Muscle layer of duodenum (tissue), 2 donors: Measurements from ENCODE around the gene TP73.

Experiments
- H3K27ac ChIP-seq: one replicate; pipeline ENCODE4 v1.7.0; 2013; ENCODE audit warnings: mild to moderate bottlenecking, low read length
- H3K27me3 ChIP-seq: one replicate; pipeline ENCODE4 v1.7.0; 2013; ENCODE audit warnings: low read depth, mild to moderate bottlenecking, control low read depth, low read length
- H3K36me3 ChIP-seq, 2 donors: one replicate each; pipeline ENCODE4 v1.7.0; 2013; ENCODE audit warnings: low read length in 2 of 2, control low read depth in 1 of 2, mild to moderate bottlenecking in 1 of 2; ENCODE audit not compliant: insufficient read depth in 2 of 2, control insufficient read depth in 1 of 2
- H3K4me1 ChIP-seq, 2 donors: one replicate each; pipeline ENCODE4 v1.7.0; 2013; ENCODE audit warnings: low read length in 2 of 2, mild to moderate bottlenecking in 2 of 2, control low read depth in 1 of 2, moderate library complexity in 1 of 2; ENCODE audit not compliant: insufficient read depth in 2 of 2, control insufficient read depth in 1 of 2
- H3K4me3 ChIP-seq, 2 donors: one replicate each; pipeline ENCODE4 v1.7.0; 2013; ENCODE audit warnings: low read length in 2 of 2, low read depth in 1 of 2, mild to moderate bottlenecking in 1 of 2
- H3K9me3 ChIP-seq, 2 donors: one replicate each; pipeline ENCODE4 v1.7.0; 2013; ENCODE audit warnings: low read length in 2 of 2, control low read depth in 1 of 2, mild to moderate bottlenecking in 1 of 2; ENCODE audit not compliant: control insufficient read depth in 1 of 2
- donor health status: healthy.

Gene TP73

DNA sequence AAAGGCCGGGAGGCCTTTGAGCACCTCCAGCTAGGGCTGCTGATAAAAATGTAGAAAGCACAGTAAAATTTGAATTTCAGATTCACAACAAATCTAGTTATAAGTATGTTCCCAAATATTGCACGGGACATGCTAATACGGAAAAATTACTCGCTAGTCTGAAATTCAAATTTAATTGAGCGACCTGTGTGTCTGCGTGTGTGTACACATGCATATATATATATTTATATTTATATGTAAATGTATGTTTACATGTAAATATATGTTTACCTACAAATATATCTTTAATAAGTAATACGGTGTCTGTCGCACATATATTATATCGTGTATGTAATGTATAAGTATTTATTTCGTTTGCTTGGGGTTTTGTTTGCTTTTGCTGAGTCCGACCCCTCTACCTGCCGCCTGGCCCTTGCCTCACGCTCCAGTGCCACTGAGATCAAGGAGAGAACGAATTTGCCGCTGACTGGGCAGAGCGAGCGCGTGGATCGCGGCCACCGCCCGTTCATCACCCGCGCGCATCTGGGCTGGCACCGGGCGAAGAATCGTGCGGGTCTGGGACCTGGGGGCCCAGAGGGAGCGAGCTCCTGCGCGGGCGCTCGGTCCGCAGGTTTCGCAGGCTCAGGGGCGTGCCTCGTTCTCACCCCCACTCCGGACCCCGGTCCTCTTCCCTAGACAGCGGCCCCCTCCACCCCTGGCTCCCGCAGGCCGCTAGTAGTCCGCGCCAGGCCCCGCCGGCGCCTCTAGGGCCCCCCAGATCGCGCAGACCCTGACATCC is 1.9 kb upstream of the TP73 start:
- Histone ChIP-seq H3K27ac (no peak overlapping the region), H3K9me3 (no peaks in the 10 kb centered on the region), H3K4me1 (peaks cover 10 to 45% of the 10 kb centered on the region in 2 donors), H3K27me3 (peaks cover 24% of the 10 kb centered on the region), H3K4me3 (peak overlapping the region; percentile 67 to 98), H3K36me3 (peaks cover 5 to 16% of the 10 kb centered on the region in 2 donors)

- H3K9me3 ChIP-seq, result no peaks in the 10 kb centered on the region
- peak overlapping the region in 1 of 2 donors; percentile 55 for H3K4me3 ChIP-seq
- peaks cover under 1 to 8% of the 10 kb centered on the region in 2 donors for H3K36me3 ChIP-seq
- H3K4me1 ChIP-seq, result peaks cover 10 to 45% of the 10 kb centered on the region in 2 donors
- no peak overlapping the region for H3K27ac ChIP-seq
- peaks cover 24% of the 10 kb centered on the region for H3K27me3 ChIP-seq
These were observed 1.0 kb upstream of the TP73 start for GRCh38 chr1:3651026-3651929.

GRCh38 chr1:3652548-3653285 is 401 bp downstream of the TP73 start:
- H3K27ac ChIP-seq, result no peak overlapping the region

DNA sequence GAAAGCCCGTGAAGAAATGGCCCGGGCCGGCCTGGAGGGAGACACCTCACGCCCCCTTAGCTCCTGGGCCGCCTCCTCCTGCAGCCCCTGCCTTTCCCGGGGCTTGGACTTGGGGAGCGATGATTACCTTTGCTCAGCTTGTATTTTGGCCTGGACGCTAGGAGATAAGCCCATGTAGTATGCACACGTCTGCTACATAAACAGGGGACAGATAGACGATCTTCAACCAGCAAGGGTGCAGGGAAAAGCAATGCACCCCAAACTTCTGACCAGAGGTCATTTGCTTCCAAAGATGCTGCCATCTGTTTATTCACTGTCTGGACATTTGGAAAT is 936 bp downstream of the TP73 start:
- H3K4me3 ChIP-seq, result no peak overlapping the region
- no peaks in the 10 kb centered on the region for H3K9me3 ChIP-seq
- no peak overlapping the region for H3K27ac ChIP-seq
- H3K36me3 ChIP-seq, result no peaks in the 10 kb centered on the region
- H3K4me1 ChIP-seq, result peaks cover 10 to 45% of the 10 kb centered on the region in 2 donors
- H3K27me3 ChIP-seq, result peaks cover 24% of the 10 kb centered on the region

More at GRCh38 chr1:3652548-3653285, 401 bp downstream of the TP73 start:
- no peaks in the 10 kb centered on the region for H3K36me3 ChIP-seq
- H3K4me1 ChIP-seq, result peaks cover 10 to 45% of the 10 kb centered on the region in 2 donors
- H3K4me3 ChIP-seq, result peak overlapping the region in 1 of 2 donors; percentile 55
- peaks cover 24% of the 10 kb centered on the region for H3K27me3 ChIP-seq
- H3K9me3 ChIP-seq, result no peaks in the 10 kb centered on the region

- no peak overlapping the region for H3K27ac ChIP-seq
- no peaks in the 10 kb centered on the region for H3K36me3 ChIP-seq
- H3K9me3 ChIP-seq, result no peaks in the 10 kb centered on the region
- no peak overlapping the region for H3K4me3 ChIP-seq
- peaks cover 24% of the 10 kb centered on the region for H3K27me3 ChIP-seq
- H3K4me1 ChIP-seq, result peaks cover 0 to 31% of the 10 kb centered on the region in 2 donors
These were observed 2.4 kb downstream of the TP73 start for GRCh38 chr1:3654549-3655281.

GRCh38 chr1:3656450-3657095 is 4.3 kb downstream of the TP73 start:
- no peaks in the 10 kb centered on the region for H3K36me3 ChIP-seq
- peaks cover 0 to 15% of the 10 kb centered on the region in 2 donors for H3K4me1 ChIP-seq
- peaks cover 11% of the 10 kb centered on the region for H3K27me3 ChIP-seq
- no peak overlapping the region for H3K4me3 ChIP-seq
- H3K9me3 ChIP-seq, result no peaks in the 10 kb centered on the region
- no peak overlapping the region for H3K27ac ChIP-seq

GRCh38 chr1:3657096-3657475 is 4.8 kb downstream of the TP73 start:
- Histone ChIP-seq H3K36me3 (no peaks in the 10 kb centered on the region), H3K4me3 (no peak overlapping the region), H3K27ac (no peak overlapping the region), H3K4me1 (peaks cover 0 to 10% of the 10 kb centered on the region in 2 donors), H3K27me3 (peaks cover 11% of the 10 kb centered on the region), H3K9me3 (no peaks in the 10 kb centered on the region)

- peaks cover 11% of the 10 kb centered on the region for H3K27me3 ChIP-seq
- H3K9me3 ChIP-seq, result no peaks in the 10 kb centered on the region
- no peak overlapping the region for H3K27ac ChIP-seq
- H3K4me1 ChIP-seq, result peaks cover 0 to 4% of the 10 kb centered on the region in 2 donors
- no peaks in the 10 kb centered on the region for H3K36me3 ChIP-seq
- no peak overlapping the region for H3K4me3 ChIP-seq
These were observed 5.4 kb downstream of the TP73 start for GRCh38 chr1:3657578-3658230.

DNA sequence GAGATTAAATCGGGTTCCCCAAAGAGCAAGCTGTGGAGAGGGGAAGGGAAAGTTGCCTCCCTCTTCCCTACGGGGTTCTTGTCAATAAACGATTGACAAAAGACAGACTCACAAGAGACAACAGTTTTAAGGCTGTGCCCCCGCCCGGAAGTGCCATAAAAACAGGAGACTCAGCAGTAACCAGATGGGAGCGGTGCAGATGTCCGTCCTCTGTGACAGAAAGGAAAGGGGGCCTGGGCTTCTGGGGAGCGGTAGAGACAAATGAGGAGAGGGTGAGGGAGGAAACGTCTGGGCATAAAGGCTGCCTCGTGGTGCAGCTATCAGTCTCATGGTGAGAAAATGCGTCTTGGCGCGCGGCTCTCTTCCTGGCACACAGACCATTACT is 5.9 kb downstream of the TP73 start:
- Histone ChIP-seq H3K27me3 (peaks cover 7% of the 10 kb centered on the region), H3K36me3 (no peaks in the 10 kb centered on the region), H3K4me1 (no peaks in the 10 kb centered on the region), H3K27ac (no peak overlapping the region), H3K4me3 (no peak overlapping the region), H3K9me3 (no peaks in the 10 kb centered on the region)

DNA sequence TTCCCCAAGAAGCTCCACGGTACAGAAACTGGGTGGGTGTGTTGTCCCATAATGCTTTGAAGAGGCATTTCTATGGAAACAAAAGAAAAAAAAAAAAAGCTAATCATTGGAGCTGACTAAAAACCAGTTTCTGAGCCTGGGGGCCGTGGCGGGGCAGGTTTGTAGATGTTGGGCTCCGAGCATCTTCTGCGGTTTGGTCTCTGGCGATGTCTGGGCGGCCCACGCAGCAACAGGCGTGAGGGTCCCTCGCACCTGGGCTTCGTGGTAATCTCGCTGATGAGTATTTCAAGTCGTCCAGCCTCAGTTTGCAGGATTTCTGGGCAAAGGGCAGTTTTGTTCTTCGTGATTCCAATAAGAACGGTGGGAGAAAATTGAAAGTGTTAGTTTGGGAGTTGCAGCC is 6.8 kb downstream of the TP73 start:
- Histone ChIP-seq H3K4me1 (no peaks in the 10 kb centered on the region), H3K36me3 (no peaks in the 10 kb centered on the region), H3K9me3 (no peaks in the 10 kb centered on the region), H3K27me3 (no peaks in the 10 kb centered on the region), H3K27ac (no peak overlapping the region), H3K4me3 (no peak overlapping the region)
